ENCODE results near the gene SHC1.

DNA sequence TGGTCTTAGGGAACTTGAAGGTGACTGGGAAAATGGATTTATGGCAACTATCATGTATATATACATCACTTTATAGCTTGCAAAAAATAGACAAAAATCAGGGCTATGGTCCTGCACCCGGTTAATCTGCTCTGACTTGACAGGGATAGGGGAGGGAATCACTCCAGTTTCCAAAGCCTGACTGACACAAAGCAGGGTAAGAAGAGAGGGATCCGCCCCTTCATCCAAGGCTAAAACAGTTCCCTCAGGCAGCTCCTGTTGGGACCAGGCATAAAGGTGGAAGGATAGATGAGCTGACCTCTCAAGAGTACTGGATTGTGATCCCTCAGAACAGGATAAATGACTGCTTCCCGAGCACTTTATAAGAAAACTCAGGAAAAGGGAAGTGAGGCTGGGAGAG lies 16.0 kb downstream of the SHC1 start:
- TF ChIP-seq, protein P1, sequence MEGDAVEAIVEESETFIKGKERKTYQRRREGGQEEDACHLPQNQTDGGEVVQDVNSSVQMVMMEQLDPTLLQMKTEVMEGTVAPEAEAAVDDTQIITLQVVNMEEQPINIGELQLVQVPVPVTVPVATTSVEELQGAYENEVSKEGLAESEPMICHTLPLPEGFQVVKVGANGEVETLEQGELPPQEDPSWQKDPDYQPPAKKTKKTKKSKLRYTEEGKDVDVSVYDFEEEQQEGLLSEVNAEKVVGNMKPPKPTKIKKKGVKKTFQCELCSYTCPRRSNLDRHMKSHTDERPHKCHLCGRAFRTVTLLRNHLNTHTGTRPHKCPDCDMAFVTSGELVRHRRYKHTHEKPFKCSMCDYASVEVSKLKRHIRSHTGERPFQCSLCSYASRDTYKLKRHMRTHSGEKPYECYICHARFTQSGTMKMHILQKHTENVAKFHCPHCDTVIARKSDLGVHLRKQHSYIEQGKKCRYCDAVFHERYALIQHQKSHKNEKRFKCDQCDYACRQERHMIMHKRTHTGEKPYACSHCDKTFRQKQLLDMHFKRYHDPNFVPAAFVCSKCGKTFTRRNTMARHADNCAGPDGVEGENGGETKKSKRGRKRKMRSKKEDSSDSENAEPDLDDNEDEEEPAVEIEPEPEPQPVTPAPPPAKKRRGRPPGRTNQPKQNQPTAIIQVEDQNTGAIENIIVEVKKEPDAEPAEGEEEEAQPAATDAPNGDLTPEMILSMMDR (IDR thresholded peaks at IDR 0.05; ENCODE audit: borderline replicate concordance, extremely low read depth, low read length, poor library complexity, severe bottlenecking) = no peak
- no peak for TF ChIP-seq EZH2 (IDR thresholded peaks at IDR 0.05; ENCODE audit: borderline replicate concordance, low read depth, low read length, severe bottlenecking)

Data from DND-41 (cell line).